ENCODE measurements around the gene JDP2.

JDP2 gene

DNA sequence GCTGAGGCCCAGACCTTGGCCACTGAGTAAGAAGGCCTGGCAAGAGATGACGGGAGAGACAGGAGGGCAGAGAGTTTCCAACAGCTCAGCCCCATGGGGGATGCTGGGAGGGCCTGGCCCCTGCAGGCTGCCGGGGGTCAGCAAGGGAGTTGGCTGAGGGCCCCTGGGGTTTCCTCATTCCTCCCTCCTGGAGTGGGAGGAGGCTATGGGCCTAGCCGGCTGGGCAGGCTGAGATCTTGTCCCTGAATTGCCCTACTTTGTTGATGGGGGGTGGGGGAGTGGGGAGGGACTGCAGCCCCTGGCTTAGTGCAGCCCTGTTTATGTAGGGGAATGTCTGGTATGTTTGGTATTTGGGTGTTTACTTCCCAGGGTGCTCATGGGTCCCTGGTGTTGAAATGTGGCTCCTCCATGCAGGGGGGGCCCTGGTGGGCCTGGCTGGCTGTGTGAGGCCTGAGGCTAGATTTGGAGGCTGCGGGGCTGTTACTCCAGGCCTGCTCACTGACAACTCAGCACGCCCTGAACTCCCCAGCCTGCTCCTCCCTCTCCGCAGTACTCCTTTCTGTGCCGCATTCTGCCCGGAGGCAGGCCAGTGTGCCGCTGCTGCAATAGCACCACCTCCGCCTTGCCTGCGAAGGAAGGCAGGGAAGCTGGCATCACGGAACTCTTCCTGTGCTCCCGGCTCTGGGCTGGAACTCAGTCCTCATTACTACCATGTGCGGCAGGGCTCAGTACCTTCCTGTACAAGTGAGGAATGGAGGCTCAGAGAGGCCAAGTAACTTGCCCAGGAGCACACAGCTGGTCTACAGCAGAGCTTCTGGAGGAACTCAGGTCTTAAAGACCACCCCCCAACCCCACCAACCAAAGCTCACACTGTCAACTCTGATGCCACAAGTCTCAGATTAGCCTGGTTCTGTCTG, 25.3 kb downstream of the JDP2 start:
- FAIRE-seq (no peak), DNase-seq (ENCODE audit: extremely low spot score, insufficient read length, low read depth) (no peak)

DNA sequence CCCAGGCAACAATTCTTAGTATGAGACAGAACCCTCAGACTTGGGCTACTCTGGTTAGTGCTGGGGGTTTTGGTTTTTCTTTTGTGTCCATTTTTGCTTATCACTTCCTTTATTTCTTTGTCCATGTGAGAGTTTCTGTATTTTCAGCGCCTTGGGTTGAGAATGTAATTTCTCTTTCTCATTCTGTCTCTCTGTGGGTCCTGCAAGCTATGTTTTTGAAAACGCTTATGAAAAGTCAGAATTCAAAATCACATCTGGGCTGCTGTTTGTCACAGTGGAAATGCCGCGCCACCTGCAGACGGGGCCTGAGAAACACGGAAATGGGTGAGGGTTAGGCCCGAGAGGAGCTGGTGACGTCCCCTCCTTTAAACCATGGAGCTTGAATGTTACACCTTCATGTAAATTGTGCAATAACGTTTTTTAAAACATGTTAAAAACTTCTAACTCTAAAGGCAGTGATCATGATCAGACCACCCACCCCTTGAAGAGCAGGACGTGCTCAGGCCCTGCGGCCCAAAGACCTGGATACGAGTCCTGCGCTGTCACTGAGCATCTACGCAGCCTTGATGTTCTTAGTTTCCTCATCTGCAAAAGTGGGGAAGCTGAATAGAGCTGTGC, 26.1 kb downstream of the JDP2 start:
- FAIRE-seq, result peak; percentile 65
- DNase-seq (ENCODE audit: extremely low spot score, insufficient read length, low read depth), result peak; percentile 30

DNA sequence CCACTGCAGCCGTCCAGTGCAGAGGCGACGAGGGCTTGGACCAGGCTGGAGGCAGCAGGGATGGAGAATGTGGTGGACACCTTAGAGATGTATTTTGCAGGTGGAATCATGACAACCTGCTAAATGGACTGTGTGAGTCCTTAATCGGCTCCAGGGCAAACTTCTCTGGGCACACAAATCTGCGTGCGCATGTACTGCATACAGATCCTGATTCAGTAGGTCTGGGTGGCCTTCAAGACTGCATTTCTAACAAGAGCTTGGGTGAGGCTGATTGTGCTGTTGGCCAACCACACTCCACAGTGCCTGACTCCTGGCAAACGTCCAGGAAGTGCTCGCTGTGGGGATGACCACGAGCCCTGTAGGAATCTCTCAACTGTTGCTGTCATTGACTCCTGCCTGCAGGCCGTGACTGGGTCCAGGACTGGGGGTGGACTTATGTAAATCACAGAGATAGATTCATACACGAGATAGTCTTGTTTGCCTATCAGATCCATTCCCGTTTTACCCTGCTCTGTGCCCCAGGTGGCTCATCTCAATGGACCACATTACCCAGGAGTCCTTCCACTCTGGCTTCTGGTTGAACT, 27.2 kb downstream of the JDP2 start:
- DNase-seq (ENCODE audit: extremely low spot score, insufficient read length, low read depth) (no peak), FAIRE-seq (no peak)

DNA sequence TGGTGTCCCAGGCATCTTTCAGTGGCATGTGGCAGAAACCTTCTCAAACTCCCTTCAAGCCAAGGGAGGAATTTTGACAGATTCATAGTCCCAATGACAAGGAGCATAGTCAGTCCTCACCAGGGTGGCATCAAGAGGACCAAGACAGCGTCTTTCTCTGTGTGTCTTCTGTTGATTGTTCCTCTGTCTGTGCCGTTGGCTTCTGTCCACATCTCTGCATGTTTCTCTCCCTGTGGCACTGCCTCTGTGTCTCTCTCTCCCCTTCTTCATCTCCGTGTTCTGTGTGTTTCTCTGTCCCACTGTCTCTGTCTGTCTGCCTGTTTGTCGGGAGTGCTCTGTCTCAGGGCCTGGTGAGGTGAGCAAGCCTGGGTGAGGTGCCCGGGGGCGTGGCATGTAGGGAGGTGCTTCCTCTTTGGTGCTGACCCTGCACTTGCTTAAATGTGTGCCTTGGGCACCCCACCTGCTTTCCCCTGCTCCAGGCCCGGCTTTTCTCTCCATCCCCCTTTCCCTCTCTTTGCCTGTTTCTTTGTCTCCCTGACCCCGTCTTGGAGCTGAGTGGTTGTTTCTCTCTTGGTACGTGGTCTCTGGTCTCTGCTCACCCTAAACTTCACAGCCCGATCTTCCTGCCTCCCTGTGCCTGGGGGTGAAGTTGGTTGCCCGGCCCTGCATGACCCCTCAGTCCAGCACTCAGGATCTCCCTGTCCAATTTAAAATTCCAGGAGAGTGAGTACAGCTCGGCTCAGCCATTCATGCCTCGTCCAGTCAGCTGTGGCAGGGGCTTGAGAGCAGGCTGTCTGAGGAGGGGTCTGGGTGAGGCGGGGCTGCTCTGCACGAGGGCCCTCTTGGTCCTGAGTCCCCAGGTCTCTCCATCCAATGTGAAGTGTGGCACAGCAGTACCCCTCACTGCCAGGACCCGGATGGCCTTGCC, 28.5 kb downstream of the JDP2 start:
- no peak for DNase-seq (ENCODE audit: extremely low spot score, insufficient read length, low read depth)
- no peak for FAIRE-seq

DNA sequence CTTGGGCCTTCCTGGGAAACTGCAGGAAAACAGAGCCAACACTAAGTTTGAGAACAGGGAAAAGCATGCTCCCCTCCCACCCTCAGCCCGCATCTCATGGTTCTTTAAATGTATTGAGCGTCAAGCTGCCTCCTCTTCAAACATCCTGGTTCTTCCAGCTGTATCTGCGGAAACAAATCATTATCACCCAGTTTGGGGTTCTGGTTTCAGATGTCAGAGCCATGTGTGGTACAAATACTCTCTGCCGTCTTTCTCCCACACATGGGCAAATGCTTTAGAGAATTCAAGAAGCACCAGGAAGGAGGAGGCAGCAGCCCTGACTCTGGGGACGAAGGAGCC, 29.1 kb downstream of the JDP2 start:
- FAIRE-seq (no peak), DNase-seq (ENCODE audit: extremely low spot score, insufficient read length, low read depth) (no peak)

DNA sequence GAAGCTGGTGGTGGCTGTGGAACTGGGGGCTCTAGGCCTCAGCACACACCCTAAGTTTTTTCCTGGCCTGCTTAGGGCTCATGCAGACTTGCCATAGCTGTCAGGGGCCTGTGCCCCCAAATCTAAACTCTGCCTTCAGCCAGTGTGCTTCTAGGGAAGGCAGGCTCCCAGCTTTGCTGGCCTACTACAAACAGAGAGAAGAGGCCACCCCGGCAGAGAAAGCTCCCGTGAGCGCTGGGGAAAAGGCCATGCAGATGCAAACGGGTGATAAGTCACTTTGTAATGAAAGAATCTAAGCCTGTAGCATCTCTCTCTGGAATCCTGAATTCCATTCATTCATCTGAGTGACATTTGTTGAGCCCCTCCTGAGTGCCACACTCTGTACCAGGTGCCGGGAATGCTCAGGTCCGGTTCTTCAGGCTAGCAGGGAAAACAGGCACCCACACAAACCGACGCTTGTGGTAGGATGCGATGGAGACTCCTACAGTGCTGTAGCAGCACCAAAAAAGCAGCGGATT, 29.9 kb downstream of the JDP2 start:
- no peak for DNase-seq (ENCODE audit: extremely low spot score, insufficient read length, low read depth)
- FAIRE-seq, result no peak

DNA sequence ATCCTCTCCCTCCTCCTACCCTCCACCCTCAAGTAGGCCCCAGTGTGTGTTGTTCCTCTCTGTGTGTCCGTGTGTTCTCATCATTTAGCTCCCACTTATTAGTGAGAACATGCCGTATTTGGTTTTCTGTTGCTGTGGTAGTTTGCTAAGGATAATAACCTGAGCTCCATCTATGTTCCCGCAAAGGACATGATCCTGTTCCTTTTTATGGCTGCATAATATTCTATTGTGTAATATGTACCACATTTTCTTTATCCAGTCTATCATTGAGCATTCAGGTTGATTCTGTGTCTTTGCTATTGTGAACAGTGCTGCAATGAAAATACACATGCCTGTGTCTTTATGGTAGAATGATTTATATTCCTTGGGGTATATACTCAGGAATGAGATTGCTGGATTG, 30.5 kb downstream of the JDP2 start:
- no peak for DNase-seq (ENCODE audit: extremely low spot score, insufficient read length, low read depth)
- no peak for FAIRE-seq

DNA sequence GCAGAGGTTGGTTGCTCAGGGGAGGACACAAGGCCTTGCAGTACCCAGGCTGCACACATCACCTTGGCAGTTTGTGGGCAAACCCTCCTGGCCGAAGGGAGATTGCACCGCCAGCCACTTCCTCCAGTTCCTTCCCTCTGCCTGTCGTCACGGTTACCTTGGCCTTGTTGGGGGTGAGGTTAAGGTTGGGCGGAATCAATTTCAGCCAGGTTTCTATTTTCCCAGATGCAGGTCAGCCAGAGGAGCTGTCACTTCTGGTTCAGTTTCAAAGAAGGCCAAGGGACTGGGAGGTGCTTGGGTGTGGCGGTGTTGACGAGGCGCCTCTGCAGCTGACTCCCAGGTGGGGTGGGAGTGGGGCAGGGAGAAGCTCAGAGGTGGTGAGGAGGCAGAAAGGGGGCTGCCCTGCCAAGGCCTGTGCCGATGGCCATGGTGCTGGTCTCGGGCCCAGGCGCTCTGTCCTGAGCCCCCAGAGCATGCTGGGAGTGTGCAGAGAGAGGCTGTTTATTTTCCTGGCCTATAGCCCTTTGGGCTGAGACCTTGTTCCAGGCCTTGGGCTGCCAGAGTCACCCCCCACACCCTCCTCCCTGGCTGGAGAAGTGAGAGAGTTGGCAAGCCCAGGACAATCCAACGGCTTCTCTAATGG, 31.4 kb downstream of the JDP2 start:
- FAIRE-seq (no peak), DNase-seq (ENCODE audit: extremely low spot score, insufficient read length, low read depth) (no peak)

DNA sequence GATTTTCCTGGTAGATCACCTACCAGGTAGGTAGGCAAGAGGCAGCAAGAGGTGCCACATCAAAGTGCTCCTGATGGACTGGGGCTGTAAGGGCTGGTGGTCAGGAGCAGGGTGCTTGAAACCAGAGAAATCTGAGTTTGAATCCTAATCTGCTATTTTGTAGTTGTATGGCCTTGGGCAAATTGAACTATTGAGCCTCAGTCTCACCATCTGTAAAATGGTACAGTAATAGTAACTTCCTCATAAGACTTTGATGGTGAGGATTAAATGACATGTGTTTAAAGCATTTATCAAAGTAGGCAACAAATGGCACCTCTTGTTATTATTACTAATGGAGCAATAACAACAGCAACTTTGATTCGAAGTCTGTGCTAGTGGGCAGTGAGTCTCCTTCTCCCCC, 32.0 kb downstream of the JDP2 start:
- DNase-seq (ENCODE audit: extremely low spot score, insufficient read length, low read depth) (no peak), FAIRE-seq (no peak)

DNA sequence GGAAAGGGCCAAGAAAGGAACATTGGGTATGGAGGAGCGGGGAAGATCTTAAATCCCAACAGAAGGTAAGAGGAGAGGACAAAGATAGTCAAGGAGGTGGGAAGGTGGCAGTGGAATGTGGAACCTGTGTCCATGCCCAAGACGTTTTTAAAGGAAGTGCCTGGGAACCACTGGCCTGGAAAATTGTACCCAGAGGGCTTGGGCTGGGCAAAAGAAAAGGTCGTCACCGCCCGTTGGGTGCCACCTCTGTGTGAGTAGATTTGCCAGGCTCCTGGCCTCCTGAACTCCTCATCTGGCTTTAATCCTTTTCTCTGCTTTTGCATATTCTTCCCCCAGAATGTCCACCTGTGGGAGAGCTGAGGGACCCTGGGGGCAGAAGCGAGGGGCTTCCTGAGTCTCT, 32.6 kb downstream of the JDP2 start:
- DNase-seq (ENCODE audit: extremely low spot score, insufficient read length, low read depth), result no peak

DNA sequence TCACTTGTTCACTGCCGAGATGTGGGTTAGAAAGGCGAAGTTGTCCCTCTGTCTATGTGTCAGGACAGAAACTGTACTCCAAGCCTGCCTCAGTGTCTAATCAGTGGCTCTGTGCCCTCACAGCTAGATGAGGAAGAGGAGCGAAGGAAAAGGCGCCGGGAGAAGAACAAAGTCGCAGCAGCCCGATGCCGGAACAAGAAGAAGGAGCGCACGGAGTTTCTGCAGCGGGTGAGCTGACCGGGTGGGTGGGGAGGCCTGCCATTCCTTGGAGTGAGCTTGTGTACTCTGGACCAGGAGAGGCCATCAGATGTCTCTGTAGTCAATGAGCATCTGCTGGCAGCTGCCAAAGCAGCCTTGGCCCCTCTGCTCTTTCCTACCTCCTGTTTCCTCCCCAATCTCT, 33.5 kb downstream of the JDP2 start:
- DNase-seq (ENCODE audit: extremely low spot score, insufficient read length, low read depth), result no peak
- FAIRE-seq, result no peak

More for the DNA sequence above, 32.6 kb downstream of the JDP2 start:
- no peak for FAIRE-seq

DNA sequence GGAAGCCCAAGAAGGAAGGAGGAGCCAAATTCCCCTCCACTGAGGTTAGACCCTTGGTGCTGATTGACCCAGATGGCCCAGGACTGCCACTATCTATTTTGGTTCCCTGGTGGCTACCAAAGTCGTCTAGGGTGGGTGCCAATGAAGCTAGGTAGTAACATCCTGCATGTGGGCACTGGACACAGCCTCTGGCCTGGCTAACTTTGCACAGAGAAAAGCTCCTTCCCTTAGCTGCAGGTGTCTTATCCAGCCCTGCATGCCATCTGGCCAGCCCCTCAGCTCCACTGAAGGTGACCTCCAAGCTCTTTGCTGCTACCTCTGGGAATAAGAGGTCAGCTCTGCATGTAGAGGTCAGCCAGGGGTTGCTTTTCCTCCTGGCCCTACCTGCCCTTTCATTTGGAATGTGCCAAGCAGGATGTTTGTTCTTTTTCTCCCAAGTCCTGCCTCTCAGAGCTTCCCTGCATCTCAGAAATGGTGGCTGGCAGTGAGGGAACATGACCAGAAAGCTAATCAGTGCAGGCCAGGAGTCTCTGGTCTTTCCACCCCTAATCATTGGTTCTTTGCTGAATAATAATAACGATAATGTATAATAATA, 34.0 kb downstream of the JDP2 start:
- no peak for DNase-seq (ENCODE audit: extremely low spot score, insufficient read length, low read depth)
- no peak for FAIRE-seq

DNA sequence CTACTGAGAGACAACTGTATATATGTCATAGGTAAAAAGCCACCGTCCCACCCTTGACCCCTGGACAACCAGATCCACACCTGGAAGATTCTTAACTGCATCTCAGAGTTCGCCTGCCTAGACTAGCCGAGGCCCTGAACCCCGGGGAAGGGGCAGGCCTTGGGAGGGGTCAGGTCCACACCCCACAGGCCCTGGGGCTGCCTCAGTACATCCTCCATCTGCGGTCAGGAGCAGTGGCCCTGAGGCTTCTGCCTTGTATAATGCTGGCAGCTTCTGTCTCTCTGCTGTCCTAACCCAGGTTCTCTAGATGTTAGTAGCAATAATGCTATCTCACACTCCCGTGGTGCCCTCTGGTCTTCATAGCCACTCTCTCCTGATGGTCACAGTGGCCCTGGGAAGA, 36.8 kb downstream of the JDP2 start:
- no peak for FAIRE-seq

DNA sequence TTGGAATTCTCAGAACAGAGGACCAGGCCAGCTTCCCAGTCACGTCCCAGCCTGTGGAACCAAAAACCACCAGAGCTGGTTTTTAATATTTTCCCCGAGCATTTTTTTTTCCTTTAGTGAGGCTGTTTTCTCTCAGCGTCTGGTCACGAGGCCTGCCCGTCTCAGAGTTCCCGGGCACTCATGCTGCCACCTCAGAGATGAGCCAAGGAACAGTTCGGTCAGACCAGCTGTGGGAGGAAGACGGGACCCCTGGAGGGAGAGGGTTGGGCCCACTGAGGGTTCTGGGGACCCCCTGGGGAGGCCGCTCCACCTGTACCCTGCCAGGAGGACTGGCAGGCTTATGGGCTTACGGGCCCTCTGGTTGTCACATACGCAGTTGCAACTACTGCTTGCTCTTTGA, 39.9 kb downstream of the JDP2 start:
- no peak for FAIRE-seq
- DNase-seq (ENCODE audit: extremely low spot score, insufficient read length, low read depth), result no peak

More for the DNA sequence above, 36.8 kb downstream of the JDP2 start:
- no peak for DNase-seq (ENCODE audit: extremely low spot score, insufficient read length, low read depth)

DNA sequence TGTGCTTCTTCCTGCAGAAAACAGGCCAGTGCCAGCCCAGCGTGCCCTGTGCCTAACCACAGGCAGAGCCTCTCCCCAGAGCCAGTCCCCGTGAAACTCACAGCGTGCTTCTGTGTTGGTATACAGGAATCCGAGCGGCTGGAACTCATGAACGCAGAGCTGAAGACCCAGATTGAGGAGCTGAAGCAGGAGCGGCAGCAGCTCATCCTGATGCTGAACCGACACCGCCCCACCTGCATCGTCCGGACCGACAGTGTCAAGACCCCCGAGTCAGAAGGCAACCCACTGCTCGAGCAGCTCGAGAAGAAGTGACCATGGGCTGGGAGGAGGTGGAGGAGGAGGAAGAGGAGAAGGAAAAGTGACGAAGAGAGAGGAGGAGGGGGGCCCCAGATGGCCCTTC, 41.3 kb downstream of the JDP2 start:
- FAIRE-seq (no peak), DNase-seq (ENCODE audit: extremely low spot score, insufficient read length, low read depth) (no peak)

DNA sequence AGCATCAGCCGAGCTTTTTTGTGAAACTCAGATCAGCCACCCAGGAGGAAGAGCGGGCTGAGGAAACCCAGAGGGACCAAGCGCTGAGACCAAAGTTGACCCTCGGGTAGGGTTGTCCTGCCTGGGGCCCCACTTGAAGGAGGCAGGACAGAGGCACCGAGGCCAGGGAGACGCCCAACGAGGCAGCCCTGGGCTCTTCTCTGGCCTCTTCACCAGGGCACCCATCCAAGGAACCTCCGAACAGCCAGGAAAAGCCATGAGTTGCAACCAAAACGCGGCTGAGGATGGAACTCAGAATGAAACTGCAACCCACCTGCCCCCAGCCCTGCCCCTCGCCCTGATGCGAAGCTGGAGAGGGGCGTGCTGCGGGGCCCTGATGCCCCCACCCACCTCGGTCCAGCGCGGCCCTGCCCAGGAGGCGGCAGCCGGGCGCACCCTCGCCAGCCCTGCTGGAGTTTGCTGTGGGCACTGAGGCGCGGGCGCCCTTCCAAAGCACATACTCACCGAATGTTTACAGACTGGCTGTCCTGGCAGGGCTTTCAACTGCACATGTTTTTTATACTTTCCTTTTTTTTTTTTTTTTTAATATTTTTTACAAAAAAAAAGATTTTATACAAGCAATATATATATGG, 41.9 kb downstream of the JDP2 start:
- FAIRE-seq, result no peak
- DNase-seq (ENCODE audit: extremely low spot score, insufficient read length, low read depth), result no peak

DNA sequence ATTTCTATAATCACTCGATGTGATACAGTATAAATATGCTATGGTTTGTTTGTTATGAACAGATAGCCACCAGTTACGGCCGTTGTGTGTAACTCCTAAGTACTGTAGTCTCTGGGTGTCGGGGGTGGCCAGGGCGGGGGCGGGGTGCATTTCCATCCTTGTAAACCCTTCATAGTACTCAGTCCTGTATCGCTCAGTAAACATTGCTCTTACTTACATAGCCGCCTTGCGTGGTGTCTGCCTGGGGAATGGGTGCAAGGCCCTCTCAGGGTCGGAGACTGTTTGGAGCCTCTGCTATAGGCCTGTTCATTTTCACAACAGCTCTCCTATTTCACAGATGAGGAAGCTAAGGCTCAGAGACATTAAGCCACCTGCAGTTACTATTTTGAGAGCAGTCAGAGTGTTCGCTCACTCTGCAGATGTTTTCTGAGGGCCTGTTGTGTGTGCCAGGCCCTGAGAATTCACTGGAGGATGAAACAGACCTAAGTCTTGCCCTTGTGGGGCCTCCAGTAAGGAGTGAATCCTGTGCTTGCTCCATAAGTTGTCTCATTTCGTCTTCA, 42.5 kb downstream of the JDP2 start:
- FAIRE-seq (peak; percentile 49), DNase-seq (ENCODE audit: extremely low spot score, insufficient read length, low read depth) (no peak)

DNA sequence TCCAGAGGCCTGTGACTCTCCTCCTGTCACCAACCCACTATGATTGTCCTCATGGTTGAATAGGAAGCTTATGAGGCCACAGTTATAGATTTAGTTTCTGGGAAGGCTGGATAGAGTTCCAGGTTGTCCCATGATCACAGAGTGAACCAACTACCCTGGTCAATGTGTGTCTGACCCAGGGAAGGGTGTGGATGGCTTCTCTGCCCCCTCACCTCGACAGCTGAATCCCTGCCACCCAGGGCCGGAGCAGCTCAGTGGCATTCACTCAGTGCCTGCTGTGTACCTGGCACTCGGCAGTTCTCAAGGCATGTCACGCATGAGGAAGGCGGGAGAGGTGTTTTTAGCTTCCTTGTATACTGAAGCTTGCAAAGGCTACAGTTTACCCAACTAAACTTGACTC, 43.2 kb downstream of the JDP2 start:
- no peak for FAIRE-seq
- DNase-seq (ENCODE audit: extremely low spot score, insufficient read length, low read depth), result no peak
